H1 (cell line): Measurements from ENCODE around the gene SBNO1. TPM values are rescaled to one million over a fixed set of nuclear protein-coding genes. Genes with fewer than 3 reads are reported as not detected.
A peak's percentile ranks its signal among the peaks of the same experiment; 100 is the strongest.

Source experiments
- BACH1 ChIP-seq: IDR thresholded peaks from 2 replicates; pipeline ENCODE4 v1.6.1; 2012; ENCODE audit warnings: low read length, improper control_type of control experiment
- BCL11A ChIP-seq, 2 experiments: IDR thresholded peaks; one replicate each; pipeline ENCODE4 v1.6.1; 2011; ENCODE audit warnings: low read depth in 2 of 2, low read length in 2 of 2, mild to moderate bottlenecking in 2 of 2
- BRCA1 ChIP-seq: IDR thresholded peaks from 2 replicates; pipeline ENCODE4 v1.6.1; 2012; ENCODE audit warnings: low read depth, low read length, improper control_type of control experiment
- CBX5 ChIP-seq: fragments of 300-800, 300-1000 bp; sonication (generic); IDR thresholded peaks from 2 replicates; pipeline ENCODE4 v1.7.1; 2016; ENCODE audit warnings: antibody characterized with exemption, low read length, low read depth
- CBX8 ChIP-seq: fragments of 300-800, 300-1000 bp; sonication (generic); IDR thresholded peaks from 2 replicates; pipeline ENCODE4 v1.7.1; 2016; ENCODE audit warnings: low read depth, low read length, borderline replicate concordance
- CEBPB ChIP-seq: IDR thresholded peaks from 2 replicates; pipeline ENCODE4 v1.6.1; 2012; ENCODE audit warnings: low read depth, low read length
- CHD1 ChIP-seq: IDR thresholded peaks from 2 replicates; pipeline ENCODE4 v1.6.1; 2012; ENCODE audit warnings: low read depth, low read length, improper control_type of control experiment
- CTBP2 ChIP-seq: IDR thresholded peaks from 2 replicates; pipeline ENCODE4 v1.7.0; 2011; ENCODE audit warnings: borderline replicate concordance, mild to moderate bottlenecking, moderate library complexity, mixed read lengths, low read length; ENCODE audit not compliant: insufficient read depth, insufficient read length
- E2F6 ChIP-seq: IDR thresholded peaks from 2 replicates; pipeline ENCODE4 v1.6.1; 2012; ENCODE audit warnings: inconsistent platforms
- EGR1 ChIP-seq: IDR thresholded peaks from 2 replicates; pipeline ENCODE4 v1.6.1; 2011; ENCODE audit warnings: low read depth, low read length, borderline replicate concordance
- GABPA ChIP-seq: IDR thresholded peaks from 2 replicates; pipeline ENCODE4 v1.6.1; 2011; ENCODE audit warnings: mild to moderate bottlenecking, low read length, moderate library complexity, borderline replicate concordance; ENCODE audit not compliant: insufficient read depth
- GTF2F1 ChIP-seq: IDR thresholded peaks from 2 replicates; pipeline ENCODE4 v1.6.1; 2012; ENCODE audit warnings: low read depth, low read length, improper control_type of control experiment, borderline replicate concordance
- MAX ChIP-seq: IDR thresholded peaks from 2 replicates; pipeline ENCODE4 v1.6.1; 2012; ENCODE audit warnings: inconsistent platforms
- POU5F1 ChIP-seq: IDR thresholded peaks from 2 replicates; pipeline ENCODE4 v1.6.1; 2011; ENCODE audit warnings: low read depth, mild to moderate bottlenecking, low read length, moderate library complexity
- RAD21 ChIP-seq, 2 experiments: IDR thresholded peaks in 1 of 2; conservative IDR thresholded peaks in 1 of 2; 2 replicates each; pipeline ENCODE4 v1.6.1; 2011; ENCODE audit warnings: low read depth in 2 of 2, low read length in 2 of 2, improper control_type of control experiment in 1 of 2, inconsistent platforms in 1 of 2, mild to moderate bottlenecking in 1 of 2, moderate library complexity in 1 of 2
- RBBP5 ChIP-seq: IDR thresholded peaks from 2 replicates; pipeline ENCODE4 v1.7.1; 2012; ENCODE audit warnings: low read depth, mild to moderate bottlenecking, inconsistent platforms, low read length, moderate library complexity, borderline replicate concordance
- SIRT6 ChIP-seq: IDR thresholded peaks from one replicate; pipeline ENCODE4 v1.7.1; 2012; ENCODE audit warnings: low read length, inconsistent platforms
- SIX5 ChIP-seq: IDR thresholded peaks from 2 replicates; pipeline ENCODE4 v1.6.1; 2011; ENCODE audit warnings: mild to moderate bottlenecking, low read depth, low read length
- SP1 ChIP-seq: IDR thresholded peaks from 2 replicates; pipeline ENCODE4 v1.6.1; 2011; ENCODE audit warnings: low read depth, low read length
- SP2 ChIP-seq: IDR thresholded peaks from 2 replicates; pipeline ENCODE4 v1.6.1; 2012; ENCODE audit warnings: mild to moderate bottlenecking, low read length, inconsistent platforms
- SP4 ChIP-seq: IDR thresholded peaks from 2 replicates; pipeline ENCODE4 v1.6.1; 2012; ENCODE audit warnings: low read length, inconsistent platforms
- TAF1 ChIP-seq: IDR thresholded peaks from 2 replicates; pipeline ENCODE4 v1.6.1; 2011; ENCODE audit warnings: mild to moderate bottlenecking, low read depth, low read length
- TBP ChIP-seq: IDR thresholded peaks from 2 replicates; pipeline ENCODE4 v1.6.1; 2011; ENCODE audit warnings: low read depth, low read length, improper control_type of control experiment
- TEAD4 ChIP-seq: IDR thresholded peaks from 2 replicates; pipeline ENCODE4 v1.6.1; 2012; ENCODE audit warnings: low read depth, low read length, inconsistent platforms, mixed read lengths
- USF2 ChIP-seq: IDR thresholded peaks from 2 replicates; pipeline ENCODE4 v1.6.1; 2011; ENCODE audit warnings: low read length, improper control_type of control experiment
- YY1 ChIP-seq: IDR thresholded peaks from 2 replicates; pipeline ENCODE4 v1.6.1; 2011; ENCODE audit warnings: low read depth, mild to moderate bottlenecking, low read length
- polyA plus RNA-seq, 7 experiments: library from polyadenylated mRNA; depleted of rRNA in 3 of 7; stranded (reverse) in 5 of 7; unstranded in 2 of 7; fragments of >200 nt in 5 of 7; fragments of 200-250 nt in 2 of 7; gene quantifications; 1 replicate in 5 of 7; 2 replicates in 1 of 7; 4 replicates in 1 of 7; pipeline versions ENCODE4 v1.2.1 to v1.2.3, GENCODE V29; 2011 to 2013; ENCODE audit warnings: missing spikeins in 2 of 7, mixed read lengths in 2 of 7
- total RNA-seq: library from RNA; stranded (reverse); fragmentation: NEBNext Ultra II Directional; extraction: Animal tissue kit (Norgen Biotek cat#: 25700); gene quantifications from 2 replicates; pipeline ENCODE4 v1.2.1, GENCODE V29; 2021

SBNO1 gene
- total and polyA plus RNA-seq, 2 of the 8 experiments (the other 6 are each of a cell fraction or from before 2014, with no cell fraction given) = 6.7 to 57.7 TPM

- TF ChIP-seq TBP = no peak; the same call in 1 of the 2 replicates
- TF ChIP-seq SIRT6 = no peak
- TF ChIP-seq BRCA1 = no peak
- no peak for TF ChIP-seq CEBPB
- no peak for TF ChIP-seq CHD1
- peak; percentile 39; the same call in 1 of the 2 replicates for TF ChIP-seq MAX
- TF ChIP-seq CBX8 = no peak
- no peak for TF ChIP-seq USF2
- peak; percentile 66; the same call in 1 of the 2 replicates for TF ChIP-seq TAF1
- TF ChIP-seq CTBP2 = no peak
- TF ChIP-seq SP4 = no peak
- no peak for TF ChIP-seq RBBP5
- no peak for TF ChIP-seq GTF2F1
- TF ChIP-seq CBX5 = no peak
- no peak for TF ChIP-seq E2F6
- TF ChIP-seq YY1 = peak; percentile 89
- no peak for TF ChIP-seq RAD21 (IDR thresholded peaks at IDR 0.05 in 1 of 2, conservative IDR thresholded peaks at IDR 0.05 in 1 of 2; ENCODE audit: low read depth in 2 of 2, low read length in 2 of 2)
- TF ChIP-seq SIX5 = no peak
- TF ChIP-seq EGR1 = no peak
- TF ChIP-seq SP2 = no peak
- no peak for TF ChIP-seq TEAD4
- TF ChIP-seq BACH1 = no peak
- no peak for TF ChIP-seq POU5F1
- no peak for TF ChIP-seq BCL11A (IDR thresholded peaks at IDR 0.05; ENCODE audit: low read depth in 2 of 2, low read length in 2 of 2)
- TF ChIP-seq SP1 = no peak
- no peak for TF ChIP-seq GABPA
These were observed 95.2 kb downstream of the SBNO1 start (continued) for GRCh38 chr12:123269395-123269892.
